ENCODE data around the gene GDPD4. TPM values are rescaled to one million over a fixed set of nuclear protein-coding genes. Genes with fewer than 3 reads are reported as not detected.

Gene GDPD4
- total and polyA plus RNA-seq, 3 experiments from 2014 or later = not detected

GRCh38 chr11:77203901-77204753 is 97.4 kb downstream of the GDPD4 start:
- Mint-ChIP-seq H3K4me1 (no peaks in the 10 kb centered on the region), H3K9me3 (no peaks in the 10 kb centered on the region), H3K36me3 (no peaks in the 10 kb centered on the region), H3K27me3 (peaks cover 0 to 2% of the 10 kb centered on the region in 2 donors), H3K27ac (peak overlapping the region in 1 of 8 donors; percentile 85), H3K4me3 (no peak overlapping the region)
- peak in 1 of 5 donors; percentile 42 for DNase-seq
- ChIA-PET POLR2A (no interaction called here), CTCF (interaction anchor here (1.6 kb wide), 1 partner anchor 76 kb away, joined by 4 read pairs; the partner anchor contains the start of gene MYO7A)
- Histone ChIP-seq H3K36me3 (ENCODE audit: insufficient read depth, low read length) (no peaks in the 10 kb centered on the region), H3K27ac (ENCODE audit: low read depth, low read length) (no peak overlapping the region), H3K4me3 (ENCODE audit: low read length) (no peak overlapping the region), H3K27me3 (ENCODE audit: insufficient read depth, low read length, poor library complexity, severe bottlenecking) (no peaks in the 10 kb centered on the region), H3K9me3 (ENCODE audit: low read length) (no peaks in the 10 kb centered on the region), H3K4me1 (ENCODE audit: insufficient read depth, low read length) (no peaks in the 10 kb centered on the region)

- peak overlapping the region in 1 of 8 donors; percentile 27 for H3K27ac Mint-ChIP-seq
- ChIA-PET POLR2A (no interaction called here), CTCF (no interaction called here)
- Histone ChIP-seq H3K4me1 (ENCODE audit: insufficient read depth, low read length) (no peaks in the 10 kb centered on the region), H3K9me3 (ENCODE audit: low read length) (no peaks in the 10 kb centered on the region), H3K4me3 (ENCODE audit: low read length) (no peak overlapping the region), H3K27ac (ENCODE audit: low read depth, low read length) (no peak overlapping the region), H3K27me3 (ENCODE audit: insufficient read depth, low read length, poor library complexity, severe bottlenecking) (no peaks in the 10 kb centered on the region), H3K36me3 (ENCODE audit: insufficient read depth, low read length) (no peaks in the 10 kb centered on the region)
- no peaks in the 10 kb centered on the region for H3K9me3 Mint-ChIP-seq
- no peaks in the 10 kb centered on the region for H3K4me1 Mint-ChIP-seq
- H3K36me3 Mint-ChIP-seq = no peaks in the 10 kb centered on the region
- peak in 1 of 5 donors; percentile 34 for DNase-seq
- peaks cover 0 to 2% of the 10 kb centered on the region in 2 donors for H3K27me3 Mint-ChIP-seq
- no peak overlapping the region for H3K4me3 Mint-ChIP-seq
Observed at GRCh38 chr11:77202941-77203900, 98.3 kb downstream of the GDPD4 start.

GRCh38 chr11:77201991-77202841 is 99.3 kb downstream of the GDPD4 start:
- Mint-ChIP-seq H3K9me3 (no peaks in the 10 kb centered on the region), H3K4me3 (no peak overlapping the region), H3K27ac (peak overlapping the region in 1 of 8 donors; percentile 47), H3K4me1 (no peaks in the 10 kb centered on the region), H3K27me3 (peaks cover 0 to 2% of the 10 kb centered on the region in 2 donors), H3K36me3 (no peaks in the 10 kb centered on the region)
- ChIA-PET CTCF (no interaction called here), POLR2A (interaction anchor here (0.6 kb wide), 1 partner anchor 155 kb away, joined by 3 read pairs; no protein-coding TSS in a partner anchor)
- Histone ChIP-seq H3K27ac (ENCODE audit: low read depth, low read length) (no peak overlapping the region), H3K36me3 (ENCODE audit: insufficient read depth, low read length) (no peaks in the 10 kb centered on the region), H3K4me3 (ENCODE audit: low read length) (no peak overlapping the region), H3K9me3 (ENCODE audit: low read length) (no peaks in the 10 kb centered on the region), H3K27me3 (ENCODE audit: insufficient read depth, low read length, poor library complexity, severe bottlenecking) (no peaks in the 10 kb centered on the region), H3K4me1 (ENCODE audit: insufficient read depth, low read length) (no peaks in the 10 kb centered on the region)
- peak in 1 of 5 donors; percentile 38 for DNase-seq

GRCh38 chr11:77201370-77201769 is 100.1 kb downstream of the GDPD4 start:
- peak in 1 of 5 donors; percentile 41 for DNase-seq
- Histone ChIP-seq H3K27me3 (ENCODE audit: insufficient read depth, low read length, poor library complexity, severe bottlenecking) (no peaks in the 10 kb centered on the region), H3K4me1 (ENCODE audit: insufficient read depth, low read length) (no peaks in the 10 kb centered on the region), H3K36me3 (ENCODE audit: insufficient read depth, low read length) (no peaks in the 10 kb centered on the region), H3K27ac (ENCODE audit: low read depth, low read length) (no peak overlapping the region), H3K9me3 (ENCODE audit: low read length) (no peaks in the 10 kb centered on the region), H3K4me3 (ENCODE audit: low read length) (no peak overlapping the region)
- Mint-ChIP-seq H3K9me3 (no peaks in the 10 kb centered on the region), H3K27ac (no peak overlapping the region), H3K4me1 (no peaks in the 10 kb centered on the region), H3K27me3 (no peaks in the 10 kb centered on the region), H3K36me3 (no peaks in the 10 kb centered on the region), H3K4me3 (no peak overlapping the region)
- POLR2A ChIA-PET = no interaction called here
- CTCF ChIA-PET = no interaction called here

- Mint-ChIP-seq H3K9me3 (no peaks in the 10 kb centered on the region), H3K27ac (no peak overlapping the region), H3K4me1 (no peaks in the 10 kb centered on the region), H3K4me3 (no peak overlapping the region), H3K27me3 (no peaks in the 10 kb centered on the region), H3K36me3 (no peaks in the 10 kb centered on the region)
- CTCF ChIA-PET = no interaction called here
- POLR2A ChIA-PET = no interaction called here
- peak in 1 of 5 donors; percentile 27 for DNase-seq
- no peak overlapping the region for H3K4me3 ChIP-seq (ENCODE audit: low read length)
- H3K4me1 ChIP-seq (ENCODE audit: insufficient read depth, low read length) = no peaks in the 10 kb centered on the region
- H3K27me3 ChIP-seq (ENCODE audit: insufficient read depth, low read length, poor library complexity, severe bottlenecking) = no peaks in the 10 kb centered on the region
- H3K27ac ChIP-seq (ENCODE audit: low read depth, low read length) = no peak overlapping the region
- no peaks in the 10 kb centered on the region for H3K9me3 ChIP-seq (ENCODE audit: low read length)
- H3K36me3 ChIP-seq (ENCODE audit: insufficient read depth, low read length) = no peaks in the 10 kb centered on the region
Observed at GRCh38 chr11:77200351-77201268, 100.9 kb downstream of the GDPD4 start.

- H3K4me3 ChIP-seq (ENCODE audit: low read length) = no peak overlapping the region
- DNase-seq = peak in 1 of 5 donors; percentile 25
- no peak overlapping the region for H3K4me3 Mint-ChIP-seq
- POLR2A ChIA-PET = no interaction called here
- H3K9me3 Mint-ChIP-seq = no peaks in the 10 kb centered on the region
- CTCF ChIA-PET = no interaction called here
- no peak overlapping the region for H3K27ac ChIP-seq (ENCODE audit: low read depth, low read length)
- no peaks in the 10 kb centered on the region for H3K4me1 Mint-ChIP-seq
- H3K36me3 ChIP-seq (ENCODE audit: insufficient read depth, low read length) = no peaks in the 10 kb centered on the region
- H3K27ac Mint-ChIP-seq = peak overlapping the region in 1 of 8 donors; percentile 54
- H3K27me3 Mint-ChIP-seq = no peaks in the 10 kb centered on the region
- H3K27me3 ChIP-seq (ENCODE audit: insufficient read depth, low read length, poor library complexity, severe bottlenecking) = no peaks in the 10 kb centered on the region
- H3K4me1 ChIP-seq (ENCODE audit: insufficient read depth, low read length) = no peaks in the 10 kb centered on the region
- H3K9me3 ChIP-seq (ENCODE audit: low read length) = no peaks in the 10 kb centered on the region
- H3K36me3 Mint-ChIP-seq = no peaks in the 10 kb centered on the region
Observed at GRCh38 chr11:77199137-77199745, 102.2 kb downstream of the GDPD4 start.

- Histone ChIP-seq H3K9me3 (ENCODE audit: low read length) (no peaks in the 10 kb centered on the region), H3K4me3 (ENCODE audit: low read length) (no peak overlapping the region), H3K4me1 (ENCODE audit: insufficient read depth, low read length) (no peaks in the 10 kb centered on the region), H3K36me3 (ENCODE audit: insufficient read depth, low read length) (no peaks in the 10 kb centered on the region), H3K27me3 (ENCODE audit: insufficient read depth, low read length, poor library complexity, severe bottlenecking) (no peaks in the 10 kb centered on the region), H3K27ac (ENCODE audit: low read depth, low read length) (no peak overlapping the region)
- CTCF ChIA-PET = no interaction called here
- no peaks in the 10 kb centered on the region for H3K4me1 Mint-ChIP-seq
- DNase-seq = peak in 1 of 5 donors; percentile 32
- H3K27me3 Mint-ChIP-seq = no peaks in the 10 kb centered on the region
- H3K27ac Mint-ChIP-seq = no peak overlapping the region
- H3K4me3 Mint-ChIP-seq = no peak overlapping the region
- POLR2A ChIA-PET = no interaction called here
- no peaks in the 10 kb centered on the region for H3K9me3 Mint-ChIP-seq
- no peaks in the 10 kb centered on the region for H3K36me3 Mint-ChIP-seq
Observed at GRCh38 chr11:77198440-77198849, 103.0 kb downstream of the GDPD4 start.

Measured in CD8-positive, alpha-beta memory T cell (primary cell).